GM20000 (cell line): ENCODE data around the gene KIFC3.
A peak's percentile ranks its signal among the peaks of the same experiment; 100 is the strongest.
"Not testable (repeated sequence)": the region's sequence is repeated elsewhere in the genome, so short reads cannot be mapped to it uniquely, and the experiment has no call there.

ENCODE experiments used
- DNase-seq: peaks from one replicate; pipeline ENCODE4 v3.0.0; 2012; ENCODE audit warnings: low spot score
- TF ChIP-seq, protein P1 (sequence below): IDR thresholded peaks from 2 replicates; pipeline ENCODE4 v1.5.1; 2012; ENCODE audit warnings: mild to moderate bottlenecking, control low read depth; ENCODE audit errors: extremely low read depth, missing control alignments

KIFC3 gene

DNA sequence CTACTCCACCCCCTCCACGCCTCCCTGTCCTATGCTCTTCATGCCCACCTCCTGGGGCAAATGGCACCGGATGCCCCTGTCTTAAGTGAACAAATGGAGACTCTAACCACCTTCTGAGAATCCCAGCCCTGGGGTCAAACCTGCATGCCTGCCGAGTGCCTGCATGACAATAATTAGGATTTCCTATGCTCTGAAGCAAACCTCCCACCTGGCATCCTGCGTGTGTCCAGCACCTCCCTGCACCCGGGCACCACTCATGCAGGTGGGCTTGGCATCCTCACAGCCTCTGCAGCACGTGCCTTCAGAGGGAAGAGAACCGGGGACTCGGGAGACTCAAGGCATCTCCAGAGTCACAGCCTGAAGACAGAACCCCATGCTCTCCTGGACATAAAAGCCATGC lies 11.2 kb upstream of the KIFC3 start:
- DNase-seq, result no peak
- TF ChIP-seq, protein P1, sequence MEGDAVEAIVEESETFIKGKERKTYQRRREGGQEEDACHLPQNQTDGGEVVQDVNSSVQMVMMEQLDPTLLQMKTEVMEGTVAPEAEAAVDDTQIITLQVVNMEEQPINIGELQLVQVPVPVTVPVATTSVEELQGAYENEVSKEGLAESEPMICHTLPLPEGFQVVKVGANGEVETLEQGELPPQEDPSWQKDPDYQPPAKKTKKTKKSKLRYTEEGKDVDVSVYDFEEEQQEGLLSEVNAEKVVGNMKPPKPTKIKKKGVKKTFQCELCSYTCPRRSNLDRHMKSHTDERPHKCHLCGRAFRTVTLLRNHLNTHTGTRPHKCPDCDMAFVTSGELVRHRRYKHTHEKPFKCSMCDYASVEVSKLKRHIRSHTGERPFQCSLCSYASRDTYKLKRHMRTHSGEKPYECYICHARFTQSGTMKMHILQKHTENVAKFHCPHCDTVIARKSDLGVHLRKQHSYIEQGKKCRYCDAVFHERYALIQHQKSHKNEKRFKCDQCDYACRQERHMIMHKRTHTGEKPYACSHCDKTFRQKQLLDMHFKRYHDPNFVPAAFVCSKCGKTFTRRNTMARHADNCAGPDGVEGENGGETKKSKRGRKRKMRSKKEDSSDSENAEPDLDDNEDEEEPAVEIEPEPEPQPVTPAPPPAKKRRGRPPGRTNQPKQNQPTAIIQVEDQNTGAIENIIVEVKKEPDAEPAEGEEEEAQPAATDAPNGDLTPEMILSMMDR, result no peak

DNA sequence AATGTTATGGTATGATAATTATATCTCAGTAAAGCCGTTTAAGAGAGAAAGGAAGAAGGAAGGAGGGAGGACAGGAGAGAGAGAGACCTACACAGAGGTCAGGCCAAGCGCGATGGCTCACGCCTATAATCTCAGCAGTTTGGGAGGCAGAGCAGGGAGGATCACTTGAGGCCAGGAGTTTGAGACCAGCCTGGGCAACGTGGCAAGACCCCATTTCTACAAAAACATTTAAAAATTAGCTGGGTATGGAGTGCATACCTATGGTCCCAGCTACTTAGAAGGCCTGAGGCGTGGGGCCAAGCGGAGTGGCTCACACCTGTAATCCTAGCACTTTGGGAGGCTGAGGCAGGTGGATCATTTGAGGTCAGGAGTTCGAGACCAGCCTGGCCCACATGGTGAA lies 9.0 kb upstream of the KIFC3 start:
- not testable (repeated sequence) for DNase-seq

DNA sequence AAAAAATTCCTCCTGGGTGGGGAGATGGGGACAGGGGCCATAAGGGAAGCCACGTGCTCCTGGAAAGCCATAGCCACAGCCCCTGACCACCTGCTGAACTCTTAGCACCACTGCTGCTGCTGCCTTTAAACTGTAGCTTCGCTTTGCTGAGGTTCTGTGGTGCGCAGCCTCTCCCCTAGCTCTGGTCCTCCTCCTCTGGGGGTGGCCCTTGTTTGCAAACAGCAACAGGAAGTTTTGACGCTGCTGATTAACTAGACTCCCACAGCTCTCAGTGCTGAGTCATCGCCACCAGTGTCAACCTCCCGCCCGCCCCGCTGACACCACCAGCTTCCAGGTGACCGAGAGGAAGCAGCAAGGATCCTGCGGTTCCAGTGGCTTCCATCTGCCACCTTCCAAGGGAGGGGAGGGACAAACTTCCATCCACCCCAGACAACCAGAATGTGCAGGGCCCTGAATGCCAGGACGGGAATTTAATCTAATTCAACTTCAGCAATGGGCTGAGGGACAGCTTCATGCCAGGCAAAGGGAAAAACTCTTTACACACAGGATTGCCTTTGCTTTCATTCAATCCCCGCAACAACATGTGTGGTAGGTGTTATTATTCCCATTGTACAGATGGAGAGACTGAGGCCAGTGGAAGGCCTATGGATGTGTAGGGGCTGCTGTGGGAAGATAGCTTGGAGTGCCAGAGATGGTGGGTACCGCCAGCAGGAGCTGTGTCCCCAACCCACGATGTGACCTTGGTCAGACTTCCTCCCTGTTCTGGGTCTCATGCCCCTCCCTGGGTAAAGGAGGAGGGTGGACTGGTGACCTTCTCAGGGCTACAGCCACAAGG lies 8.1 kb upstream of the KIFC3 start:
- TF ChIP-seq, protein P1, result no peak
- DNase-seq, result peak; percentile 91

DNA sequence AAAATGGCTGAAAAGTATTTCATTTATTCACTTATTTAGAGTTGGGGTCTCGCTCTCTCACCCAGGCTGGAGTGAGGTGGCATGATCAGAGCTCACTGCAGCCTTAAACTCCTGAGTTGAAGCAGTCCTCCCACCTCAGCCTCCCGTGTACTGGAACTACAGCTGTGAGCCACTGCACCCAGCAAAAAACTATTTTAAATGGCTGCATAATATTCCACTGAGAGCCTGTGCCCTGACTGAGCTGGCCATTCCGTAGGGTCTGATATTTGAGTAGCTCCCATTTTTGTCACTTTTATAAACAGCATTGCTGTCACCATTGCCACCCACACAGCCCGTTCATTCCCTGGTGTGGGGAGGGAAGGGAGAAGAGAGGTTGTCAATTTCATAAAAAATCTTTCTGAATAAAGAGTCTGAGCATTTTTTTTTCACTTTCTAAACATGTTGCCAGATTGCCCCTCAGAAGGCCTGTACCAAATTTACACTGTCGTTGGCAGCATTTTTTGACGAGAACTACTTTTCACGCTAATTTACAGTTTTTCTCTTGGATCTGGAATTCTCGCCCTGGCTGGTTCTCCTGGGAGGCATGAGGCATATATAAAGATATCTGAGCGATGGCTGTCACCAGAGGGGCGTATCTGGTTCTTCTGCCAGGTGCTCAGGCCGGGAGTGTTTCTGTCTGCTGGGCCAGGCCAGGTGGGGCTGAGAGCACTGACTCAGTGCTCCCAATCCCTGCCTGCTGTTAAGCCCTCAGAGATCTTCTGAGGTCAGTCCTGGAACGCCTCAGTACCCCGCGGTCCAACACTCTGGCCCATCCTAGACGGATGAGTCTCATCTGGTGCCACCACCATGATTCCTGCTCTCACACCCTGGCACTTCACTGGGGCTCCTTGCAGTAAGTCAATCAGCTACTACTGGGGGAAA lies 7.2 kb upstream of the KIFC3 start:
- TF ChIP-seq, protein P1, result no peak
- DNase-seq, result no peak

DNA sequence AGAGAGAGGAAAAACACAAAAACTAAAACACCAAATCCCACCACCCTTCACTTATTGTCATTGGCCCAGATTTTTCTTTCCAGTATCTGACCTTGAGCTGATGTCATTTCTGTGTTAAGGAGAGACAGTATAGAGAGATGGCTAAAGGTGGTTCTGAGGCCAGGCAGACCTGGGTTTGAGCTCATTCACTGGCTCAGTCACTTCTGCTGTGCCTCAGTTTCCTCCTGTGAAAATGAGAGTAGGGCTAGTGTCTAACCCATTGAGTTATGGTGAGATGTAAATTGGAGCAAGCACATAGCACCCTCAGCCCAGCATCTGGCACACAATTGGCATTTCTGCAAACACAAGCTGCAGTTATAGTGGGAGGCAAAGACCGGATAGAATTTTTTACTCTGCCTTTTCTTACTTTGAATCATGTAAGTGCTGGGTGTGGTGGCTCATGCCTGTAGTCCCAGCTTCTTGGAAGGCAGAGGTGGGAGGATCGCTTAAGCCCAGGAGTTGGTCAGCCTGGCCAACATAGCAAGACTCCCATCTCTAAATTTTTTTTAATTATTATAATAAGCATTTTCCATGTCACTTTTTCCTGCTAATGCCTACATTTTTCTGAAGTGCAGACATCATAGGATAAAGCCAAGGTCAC lies 6.4 kb upstream of the KIFC3 start:
- no peak for DNase-seq
- TF ChIP-seq, protein P1, result no peak

DNA sequence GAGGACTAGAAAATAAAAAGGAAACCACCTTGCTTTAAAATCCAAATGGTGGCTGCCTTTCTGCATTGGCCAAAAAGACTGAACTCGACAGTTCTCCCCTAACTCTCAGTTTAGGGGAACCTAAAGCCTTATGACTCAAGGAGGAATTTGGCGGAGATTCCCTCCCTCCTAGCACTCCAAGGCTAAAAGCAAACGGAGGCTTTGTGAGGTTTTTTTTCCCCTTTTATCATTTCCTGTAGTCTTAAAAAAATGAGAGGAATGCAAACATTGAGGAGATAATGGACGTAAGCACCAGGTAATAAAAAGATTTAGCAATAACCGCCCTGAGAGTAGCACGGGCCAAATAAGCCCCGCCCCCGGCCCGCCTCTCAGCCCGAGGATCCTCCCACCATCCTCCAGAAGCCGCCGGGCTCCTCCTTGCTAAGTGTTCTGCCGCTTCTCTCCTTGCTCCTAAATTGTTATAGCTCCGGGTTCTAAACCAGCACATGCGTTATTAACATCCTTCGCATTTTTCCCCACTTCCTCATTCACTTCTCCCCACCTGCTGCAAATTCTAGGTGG lies 5.8 kb upstream of the KIFC3 start:
- DNase-seq, result peak; percentile 87
- TF ChIP-seq, protein P1, result no peak

DNA sequence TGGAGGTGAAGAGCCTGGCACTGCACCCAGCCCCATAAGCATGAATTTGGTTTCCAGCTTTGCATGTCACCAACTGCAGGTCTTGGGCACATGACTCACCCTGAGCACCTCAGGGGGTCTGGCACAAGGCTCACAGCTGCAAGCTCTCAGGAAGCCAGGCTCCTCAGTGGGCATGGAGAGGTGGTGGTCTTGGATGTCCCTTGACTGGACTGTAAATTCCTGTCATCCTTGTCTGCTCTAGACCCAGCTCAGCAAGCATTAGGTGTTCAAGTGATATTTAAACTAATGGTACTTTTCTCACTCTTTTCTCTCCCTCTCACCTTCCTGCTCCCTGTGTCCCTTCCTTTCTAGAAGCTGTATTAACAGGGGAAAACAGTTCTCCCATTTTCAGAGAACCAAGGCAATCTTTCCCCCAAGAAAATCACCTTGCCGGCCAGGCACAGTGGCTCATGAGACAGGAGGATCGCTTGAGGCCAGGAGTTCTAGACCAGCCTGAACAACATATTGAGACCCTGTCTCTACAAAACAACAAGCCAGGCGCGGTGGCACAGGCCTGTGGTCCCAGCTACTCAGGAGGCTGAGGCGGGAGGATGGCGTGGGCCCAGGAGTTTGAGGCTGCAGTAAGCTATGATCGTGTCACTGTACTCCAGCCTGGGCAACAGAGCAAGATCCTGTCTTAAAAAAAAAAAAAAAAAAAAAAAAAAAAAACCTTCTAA lies 5.1 kb upstream of the KIFC3 start:
- DNase-seq, result no peak

More for the DNA sequence above, 5.1 kb upstream of the KIFC3 start:
- TF ChIP-seq, protein P1, result no peak
